GM12878 (cell line): ENCODE data around the gene MDH1. TPM values are rescaled to one million over a fixed set of nuclear protein-coding genes. Genes with fewer than 3 reads are reported as not detected.

Source experiments
- ATAC-seq: fragments of 200-7000 bp; cut with Tn5 transposase; 3 replicates; pipeline ENCODE4 v1.9.1; 2020; ENCODE audit warnings: mild to moderate bottlenecking, moderate library complexity
- BruUV-seq: library from RNA; stranded (reverse); fragments of 400-500 nt; replicated peaks from 2 replicates; lab custom pipeline; 2021; lab: Mats Ljungman, UMichigan
- CTCF ChIA-PET: fragments of 300-600 bp; sonication (Branson Sonifier 250); formaldehyde crosslinking; extraction: SDS; loops from one replicate; lab custom pipeline; 2021; ENCODE audit warnings: inconsistent platforms; lab: Yijun Ruan, JAX
- POLR2A ChIA-PET: fragments of 350-600 bp; formaldehyde crosslinking; extraction: SDS; loops from one replicate; lab custom pipeline; 2021; ENCODE audit warnings: inconsistent platforms; lab: Charles Lee
- RAD21 ChIA-PET: fragments of 300-600 bp; sonication (Branson Sonifier 250); formaldehyde crosslinking; loops from one replicate; lab custom pipeline; 2023; ENCODE audit warnings: antibody characterized with exemption; ENCODE audit not compliant: unreplicated experiment; lab: Charles Lee
- SMC1A ChIA-PET: fragments of 300-600 bp; sonication (Branson Sonifier 250); formaldehyde crosslinking; loops from one replicate; lab custom pipeline; 2023; ENCODE audit not compliant: unreplicated experiment, uncharacterized antibody; lab: Charles Lee
- DNase-seq: peaks from one replicate; pipeline ENCODE4 v3.0.0-alpha.2; 2011; ENCODE audit warnings: low read depth, low spot score
- FAIRE-seq: peaks from 3 replicates; lab custom pipeline; 2011; peaks lifted over from hg19 to GRCh38; lab: Jason Lieb, UNC
- H2AFZ ChIP-seq: 2 replicates; pipeline ENCODE4 v1.6.0; 2011; ENCODE audit warnings: low read depth, low read length, control low read depth; ENCODE audit not compliant: control insufficient read depth
- H3K27ac ChIP-seq: 2 replicates; pipeline ENCODE4 v1.5.1; 2011; ENCODE audit warnings: control low read depth; ENCODE audit not compliant: control insufficient read depth, insufficient read depth
- H3K27me3 ChIP-seq, 2 experiments: replicated peaks in 1 of 2; 2 replicates each; pipeline versions ENCODE4 v1.6.0 to v1.6.1; 2011; ENCODE audit warnings: low read length in 1 of 2; ENCODE audit not compliant: control insufficient read depth in 2 of 2, insufficient read depth in 2 of 2
- H3K36me3 ChIP-seq, 2 experiments: 2 replicates each; pipeline ENCODE4 v1.5.1; 2011; ENCODE audit warnings: low read length in 1 of 2; ENCODE audit not compliant: control insufficient read depth in 2 of 2, insufficient read depth in 2 of 2
- H3K4me1 ChIP-seq: 2 replicates; pipeline ENCODE4 v1.6.1; 2011; ENCODE audit warnings: mild to moderate bottlenecking, low read length, moderate library complexity, mixed read lengths; ENCODE audit not compliant: control insufficient read depth, insufficient read depth
- H3K4me2 ChIP-seq: 2 replicates; pipeline ENCODE4 v1.6.0; 2011; ENCODE audit warnings: control low read depth; ENCODE audit not compliant: control insufficient read depth, insufficient read depth
- H3K4me3 ChIP-seq: fragments of 200-600 bp; sonication (generic); 2 replicates; pipeline ENCODE4 v1.5.1; 2016
- H3K79me2 ChIP-seq: 2 replicates; pipeline ENCODE4 v1.6.0; 2011; ENCODE audit warnings: low read length; ENCODE audit not compliant: control insufficient read depth, insufficient read depth
- H3K9ac ChIP-seq: 2 replicates; pipeline ENCODE4 v1.8.0; 2011; ENCODE audit warnings: low read length, control low read depth, mixed read lengths; ENCODE audit not compliant: control insufficient read depth, insufficient read depth
- H3K9me3 ChIP-seq: replicated peaks from 3 replicates; pipeline ENCODE4 v1.5.1; 2011; ENCODE audit warnings: mild to moderate bottlenecking, low read length; ENCODE audit not compliant: control insufficient read depth, insufficient read depth
- H4K20me1 ChIP-seq: 2 replicates; pipeline ENCODE4 v1.6.0; 2011; ENCODE audit not compliant: control insufficient read depth, insufficient read depth
- ATF7 ChIP-seq: fragments of 450-650 bp; IDR thresholded peaks from 2 replicates; pipeline ENCODE4 v1.6.1; 2016; ENCODE audit warnings: low read depth, mild to moderate bottlenecking
- CBX5 ChIP-seq: sonication (generic); IDR thresholded peaks from 2 replicates; pipeline ENCODE4 v1.6.1; 2016; ENCODE audit warnings: low read depth, moderate library complexity, mild to moderate bottlenecking, inconsistent platforms
- JUND ChIP-seq: IDR thresholded peaks from 2 replicates; pipeline ENCODE4 v1.6.1; 2012; ENCODE audit warnings: low read depth, mild to moderate bottlenecking, low read length, improper control_type of control experiment, moderate library complexity
- MTA2 ChIP-seq: fragments of 450-650 bp; IDR thresholded peaks from 2 replicates; pipeline ENCODE4 v1.6.1; 2016; ENCODE audit warnings: low read depth, mild to moderate bottlenecking, moderate library complexity
- POLR2AphosphoS5 ChIP-seq: IDR thresholded peaks from 2 replicates; pipeline ENCODE4 v1.6.1; 2011; ENCODE audit warnings: mild to moderate bottlenecking, low read length, inconsistent platforms
- TAF1 ChIP-seq: IDR thresholded peaks from 2 replicates; pipeline ENCODE4 v1.6.1; 2011; ENCODE audit warnings: mild to moderate bottlenecking, low read depth, low read length, borderline replicate concordance
- TARDBP ChIP-seq: IDR thresholded peaks from 2 replicates; pipeline ENCODE4 v1.6.1; 2016; ENCODE audit warnings: borderline replicate concordance
- ZNF207 ChIP-seq: fragments of 450-650 bp; IDR thresholded peaks from 2 replicates; pipeline ENCODE4 v1.6.1; 2014; ENCODE audit warnings: antibody characterized with exemption, mild to moderate bottlenecking, borderline replicate concordance
- WGBS: methylation state at CpG from one replicate; pipeline ENCODE4 v1.1.6; 2016; ENCODE audit warnings: low lambda C conversion rate; ENCODE audit not compliant: insufficient replicate concordance, insufficient coverage; ENCODE audit errors: missing lambda C conversion rate; 5-methylcytosine and 5-hydroxymethylcytosine counted together
- in situ Hi-C: fragments of 300-500 bp; cut with MboI; formaldehyde crosslinking; loops from 9 replicates; pipeline ENCODE4 v1.14.3; 2018; ENCODE audit warnings: mixed read lengths
- intact Hi-C: fragments of 100-400 bp; cut with micrococcal nuclease; formaldehyde crosslinking; loops from one replicate; pipeline ENCODE4 v1.14.2; 2022; ENCODE audit not compliant: unreplicated experiment
- polyA plus RNA-seq, 11 experiments: library from polyadenylated mRNA; depleted of rRNA in 4 of 11; unstranded in 6 of 11; stranded (reverse) in 5 of 11; fragments of >200 nt; fragmentation: Nextera tagmentation in 4 of 11; fragmentation: Illumina TruSeq in 1 of 11; extraction: Ambion mirVana in 4 of 11; extraction: Trizol in 1 of 11; gene quantifications; 1 replicate in 1 of 11; 2 replicates in 10 of 11; pipeline versions ENCODE4 v1.2.1 to v1.2.3, GENCODE V29; 2011 to 2016; ENCODE audit warnings: inconsistent platforms in 2 of 11, missing spikeins in 2 of 11, low read depth in 1 of 11
- total RNA-seq, 4 experiments: library from RNA; depleted of rRNA in 3 of 4; stranded (reverse); fragments of >200 nt in 3 of 4; fragmentation: Illumina TruSeq in 1 of 4; extraction: Trizol in 1 of 4; gene quantifications; 2 replicates each; pipeline versions ENCODE4 v1.2.1 to v1.2.3, GENCODE V29; 2013 to 2021
- TF ChIP-seq, protein P1 (sequence below): IDR thresholded peaks from 2 replicates; pipeline ENCODE4 v1.6.1; 2011; ENCODE audit warnings: low read depth, mild to moderate bottlenecking, low read length, moderate library complexity, borderline replicate concordance; ENCODE audit errors: extremely low read depth
- TF ChIP-seq, protein P2 (sequence below): IDR thresholded peaks from 2 replicates; pipeline ENCODE4 v1.6.1; 2011; ENCODE audit warnings: mild to moderate bottlenecking, low read depth, low read length, moderate library complexity; ENCODE audit not compliant: insufficient replicate concordance
- TF ChIP-seq, protein P3 (sequence below): fragments of 450-650 bp; IDR thresholded peaks from 2 replicates; pipeline ENCODE4 v1.6.1; 2014; ENCODE audit warnings: mild to moderate bottlenecking
- TF ChIP-seq, protein P4 (sequence below): fragments of 150-350 bp; IDR thresholded peaks from 2 replicates; pipeline ENCODE4 v1.6.1; 2014; ENCODE audit warnings: mild to moderate bottlenecking, low read depth, low read length
- TF ChIP-seq, protein P5 (sequence below): fragments of 450-650 bp; IDR thresholded peaks from 2 replicates; pipeline ENCODE4 v1.6.1; 2017; ENCODE audit warnings: mild to moderate bottlenecking, moderate library complexity
- TF ChIP-seq, protein P6 (sequence below): fragments of 450-650 bp; IDR thresholded peaks from 2 replicates; pipeline ENCODE4 v1.6.1; 2016; ENCODE audit warnings: mild to moderate bottlenecking

The MDH1 gene
- total and polyA plus RNA-seq, 10 of the 15 experiments (the other 5 are each of a cell fraction or from before 2014, with no cell fraction given), result 254 to 1,581 (median 440) TPM

DNA sequence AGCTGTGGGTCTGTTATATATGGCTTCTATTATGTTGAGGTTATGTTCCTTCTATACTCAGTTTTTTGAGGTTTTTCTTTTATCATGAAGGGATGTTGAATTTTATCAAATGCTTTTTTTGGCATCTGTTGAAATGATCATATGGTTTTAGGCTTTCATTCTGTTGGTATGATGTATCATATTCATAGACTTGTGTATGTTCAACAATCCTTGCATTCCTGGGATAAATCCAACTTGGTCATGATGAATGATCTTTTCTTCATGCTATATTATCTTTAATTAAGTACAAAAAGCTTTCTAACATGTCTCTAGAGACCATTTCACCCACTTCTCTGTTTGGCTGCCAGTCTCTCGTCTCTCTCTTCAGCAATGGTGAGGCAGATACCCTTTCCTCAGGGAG, 54.2 kb downstream of the MDH1 start (continued):
- TF ChIP-seq, protein P1, sequence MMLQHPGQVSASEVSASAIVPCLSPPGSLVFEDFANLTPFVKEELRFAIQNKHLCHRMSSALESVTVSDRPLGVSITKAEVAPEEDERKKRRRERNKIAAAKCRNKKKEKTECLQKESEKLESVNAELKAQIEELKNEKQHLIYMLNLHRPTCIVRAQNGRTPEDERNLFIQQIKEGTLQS, result no peak
- TF ChIP-seq JUND, result no peak
- TF ChIP-seq, all 136 proteins: peak for 0

DNA sequence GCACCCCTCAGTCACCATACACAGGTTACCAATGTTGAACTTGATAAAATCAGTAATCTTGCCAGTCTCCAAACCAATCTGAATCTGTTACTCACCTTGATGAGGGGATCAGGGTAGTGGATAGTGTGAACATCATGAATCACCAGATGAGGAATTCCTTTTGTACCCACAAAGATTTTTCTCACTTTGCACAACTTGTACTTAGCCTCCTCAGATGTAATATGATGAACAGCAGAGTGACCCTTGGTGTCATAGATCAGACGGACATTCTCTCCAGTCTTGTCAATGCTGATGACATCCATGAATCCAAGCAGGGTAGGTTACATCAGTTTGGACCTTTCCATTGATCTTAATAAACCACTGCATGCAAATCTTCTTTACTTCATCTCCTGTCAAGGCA, 54.7 kb downstream of the MDH1 start:
- H3K4me1 ChIP-seq, result no peaks in the 10 kb centered on the region
- no peaks in the 10 kb centered on the region for H4K20me1 ChIP-seq
- H3K79me2 ChIP-seq, result no peaks in the 10 kb centered on the region
- no peaks in the 10 kb centered on the region for H3K36me3 ChIP-seq
- ChIA-PET CTCF (no interaction called here), SMC1A (no interaction called here), RAD21 (no interaction called here), POLR2A (no interaction called here)
- no peak overlapping the region for H2AFZ ChIP-seq
- H3K27me3 ChIP-seq, result no peaks in the 10 kb centered on the region
- no peak overlapping the region for H3K4me3 ChIP-seq
- no peaks in the 10 kb centered on the region; the same call in 2 of the 3 replicates for H3K9me3 ChIP-seq
- DNase-seq, result no peak
- FAIRE-seq, result no peak
- no peak overlapping the region for H3K27ac ChIP-seq
- ATAC-seq, result no peak
- BruUV-seq, result no TSS peak
- in situ Hi-C loops (no loop called here), intact Hi-C loops (no loop called here)
- no peak overlapping the region for H3K4me2 ChIP-seq
- 71% methylated on average over 1 of the region's 1 CpG for WGBS
- H3K9ac ChIP-seq, result no peak overlapping the region
- TF ChIP-seq, protein P2, sequence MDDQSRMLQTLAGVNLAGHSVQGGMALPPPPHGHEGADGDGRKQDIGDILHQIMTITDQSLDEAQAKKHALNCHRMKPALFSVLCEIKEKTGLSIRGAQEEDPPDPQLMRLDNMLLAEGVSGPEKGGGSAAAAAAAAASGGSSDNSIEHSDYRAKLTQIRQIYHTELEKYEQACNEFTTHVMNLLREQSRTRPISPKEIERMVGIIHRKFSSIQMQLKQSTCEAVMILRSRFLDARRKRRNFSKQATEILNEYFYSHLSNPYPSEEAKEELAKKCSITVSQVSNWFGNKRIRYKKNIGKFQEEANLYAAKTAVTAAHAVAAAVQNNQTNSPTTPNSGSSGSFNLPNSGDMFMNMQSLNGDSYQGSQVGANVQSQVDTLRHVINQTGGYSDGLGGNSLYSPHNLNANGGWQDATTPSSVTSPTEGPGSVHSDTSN, result no peak
- no peak for TF ChIP-seq TAF1
- TF ChIP-seq ZNF207, result no peak
- TF ChIP-seq MTA2, result no peak
- TF ChIP-seq, protein P3, sequence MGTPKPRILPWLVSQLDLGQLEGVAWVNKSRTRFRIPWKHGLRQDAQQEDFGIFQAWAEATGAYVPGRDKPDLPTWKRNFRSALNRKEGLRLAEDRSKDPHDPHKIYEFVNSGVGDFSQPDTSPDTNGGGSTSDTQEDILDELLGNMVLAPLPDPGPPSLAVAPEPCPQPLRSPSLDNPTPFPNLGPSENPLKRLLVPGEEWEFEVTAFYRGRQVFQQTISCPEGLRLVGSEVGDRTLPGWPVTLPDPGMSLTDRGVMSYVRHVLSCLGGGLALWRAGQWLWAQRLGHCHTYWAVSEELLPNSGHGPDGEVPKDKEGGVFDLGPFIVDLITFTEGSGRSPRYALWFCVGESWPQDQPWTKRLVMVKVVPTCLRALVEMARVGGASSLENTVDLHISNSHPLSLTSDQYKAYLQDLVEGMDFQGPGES, result no peak
- TF ChIP-seq, protein P4, sequence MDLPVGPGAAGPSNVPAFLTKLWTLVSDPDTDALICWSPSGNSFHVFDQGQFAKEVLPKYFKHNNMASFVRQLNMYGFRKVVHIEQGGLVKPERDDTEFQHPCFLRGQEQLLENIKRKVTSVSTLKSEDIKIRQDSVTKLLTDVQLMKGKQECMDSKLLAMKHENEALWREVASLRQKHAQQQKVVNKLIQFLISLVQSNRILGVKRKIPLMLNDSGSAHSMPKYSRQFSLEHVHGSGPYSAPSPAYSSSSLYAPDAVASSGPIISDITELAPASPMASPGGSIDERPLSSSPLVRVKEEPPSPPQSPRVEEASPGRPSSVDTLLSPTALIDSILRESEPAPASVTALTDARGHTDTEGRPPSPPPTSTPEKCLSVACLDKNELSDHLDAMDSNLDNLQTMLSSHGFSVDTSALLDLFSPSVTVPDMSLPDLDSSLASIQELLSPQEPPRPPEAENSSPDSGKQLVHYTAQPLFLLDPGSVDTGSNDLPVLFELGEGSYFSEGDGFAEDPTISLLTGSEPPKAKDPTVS, result no peak
- TF ChIP-seq ATF7, result no peak
- TF ChIP-seq CBX5, result no peak
- TF ChIP-seq TARDBP, result no peak
- no peak for TF ChIP-seq POLR2AphosphoS5
- TF ChIP-seq, protein P5, sequence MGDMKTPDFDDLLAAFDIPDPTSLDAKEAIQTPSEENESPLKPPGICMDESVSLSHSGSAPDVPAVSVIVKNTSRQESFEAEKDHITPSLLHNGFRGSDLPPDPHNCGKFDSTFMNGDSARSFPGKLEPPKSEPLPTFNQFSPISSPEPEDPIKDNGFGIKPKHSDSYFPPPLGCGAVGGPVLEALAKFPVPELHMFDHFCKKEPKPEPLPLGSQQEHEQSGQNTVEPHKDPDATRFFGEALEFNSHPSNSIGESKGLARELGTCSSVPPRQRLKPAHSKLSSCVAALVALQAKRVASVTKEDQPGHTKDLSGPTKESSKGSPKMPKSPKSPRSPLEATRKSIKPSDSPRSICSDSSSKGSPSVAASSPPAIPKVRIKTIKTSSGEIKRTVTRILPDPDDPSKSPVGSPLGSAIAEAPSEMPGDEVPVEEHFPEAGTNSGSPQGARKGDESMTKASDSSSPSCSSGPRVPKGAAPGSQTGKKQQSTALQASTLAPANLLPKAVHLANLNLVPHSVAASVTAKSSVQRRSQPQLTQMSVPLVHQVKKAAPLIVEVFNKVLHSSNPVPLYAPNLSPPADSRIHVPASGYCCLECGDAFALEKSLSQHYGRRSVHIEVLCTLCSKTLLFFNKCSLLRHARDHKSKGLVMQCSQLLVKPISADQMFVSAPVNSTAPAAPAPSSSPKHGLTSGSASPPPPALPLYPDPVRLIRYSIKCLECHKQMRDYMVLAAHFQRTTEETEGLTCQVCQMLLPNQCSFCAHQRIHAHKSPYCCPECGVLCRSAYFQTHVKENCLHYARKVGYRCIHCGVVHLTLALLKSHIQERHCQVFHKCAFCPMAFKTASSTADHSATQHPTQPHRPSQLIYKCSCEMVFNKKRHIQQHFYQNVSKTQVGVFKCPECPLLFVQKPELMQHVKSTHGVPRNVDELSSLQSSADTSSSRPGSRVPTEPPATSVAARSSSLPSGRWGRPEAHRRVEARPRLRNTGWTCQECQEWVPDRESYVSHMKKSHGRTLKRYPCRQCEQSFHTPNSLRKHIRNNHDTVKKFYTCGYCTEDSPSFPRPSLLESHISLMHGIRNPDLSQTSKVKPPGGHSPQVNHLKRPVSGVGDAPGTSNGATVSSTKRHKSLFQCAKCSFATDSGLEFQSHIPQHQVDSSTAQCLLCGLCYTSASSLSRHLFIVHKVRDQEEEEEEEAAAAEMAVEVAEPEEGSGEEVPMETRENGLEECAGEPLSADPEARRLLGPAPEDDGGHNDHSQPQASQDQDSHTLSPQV, result no peak
- TF ChIP-seq, protein P6, sequence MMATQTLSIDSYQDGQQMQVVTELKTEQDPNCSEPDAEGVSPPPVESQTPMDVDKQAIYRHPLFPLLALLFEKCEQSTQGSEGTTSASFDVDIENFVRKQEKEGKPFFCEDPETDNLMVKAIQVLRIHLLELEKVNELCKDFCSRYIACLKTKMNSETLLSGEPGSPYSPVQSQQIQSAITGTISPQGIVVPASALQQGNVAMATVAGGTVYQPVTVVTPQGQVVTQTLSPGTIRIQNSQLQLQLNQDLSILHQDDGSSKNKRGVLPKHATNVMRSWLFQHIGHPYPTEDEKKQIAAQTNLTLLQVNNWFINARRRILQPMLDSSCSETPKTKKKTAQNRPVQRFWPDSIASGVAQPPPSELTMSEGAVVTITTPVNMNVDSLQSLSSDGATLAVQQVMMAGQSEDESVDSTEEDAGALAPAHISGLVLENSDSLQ, result no peak
